Vagina (tissue), 2 donors: ENCODE data around the gene VWDE.

ENCODE experiments used
- POLR2A ChIP-seq, 2 donors: fragments of 450-650 bp; IDR thresholded peaks; one replicate each; pipeline ENCODE4 v1.6.1; 2017; ENCODE audit warnings: antibody characterized with exemption in 2 of 2, mild to moderate bottlenecking in 2 of 2, moderate library complexity in 2 of 2
- TF ChIP-seq, protein P1 (sequence below), 3 experiments: fragments of 450-650 bp in 2 of 3; fragments of 200-600 bp in 1 of 3; sonication (generic) in 1 of 3; IDR thresholded peaks; one replicate each; pipeline ENCODE4 v1.5.1; 2017 to 2019; ENCODE audit warnings: antibody characterized with exemption in 3 of 3, mild to moderate bottlenecking in 2 of 3, moderate library complexity in 2 of 3

- TF ChIP-seq, protein P1, sequence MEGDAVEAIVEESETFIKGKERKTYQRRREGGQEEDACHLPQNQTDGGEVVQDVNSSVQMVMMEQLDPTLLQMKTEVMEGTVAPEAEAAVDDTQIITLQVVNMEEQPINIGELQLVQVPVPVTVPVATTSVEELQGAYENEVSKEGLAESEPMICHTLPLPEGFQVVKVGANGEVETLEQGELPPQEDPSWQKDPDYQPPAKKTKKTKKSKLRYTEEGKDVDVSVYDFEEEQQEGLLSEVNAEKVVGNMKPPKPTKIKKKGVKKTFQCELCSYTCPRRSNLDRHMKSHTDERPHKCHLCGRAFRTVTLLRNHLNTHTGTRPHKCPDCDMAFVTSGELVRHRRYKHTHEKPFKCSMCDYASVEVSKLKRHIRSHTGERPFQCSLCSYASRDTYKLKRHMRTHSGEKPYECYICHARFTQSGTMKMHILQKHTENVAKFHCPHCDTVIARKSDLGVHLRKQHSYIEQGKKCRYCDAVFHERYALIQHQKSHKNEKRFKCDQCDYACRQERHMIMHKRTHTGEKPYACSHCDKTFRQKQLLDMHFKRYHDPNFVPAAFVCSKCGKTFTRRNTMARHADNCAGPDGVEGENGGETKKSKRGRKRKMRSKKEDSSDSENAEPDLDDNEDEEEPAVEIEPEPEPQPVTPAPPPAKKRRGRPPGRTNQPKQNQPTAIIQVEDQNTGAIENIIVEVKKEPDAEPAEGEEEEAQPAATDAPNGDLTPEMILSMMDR (IDR thresholded peaks at IDR 0.05): no peak
- TF ChIP-seq POLR2A (IDR thresholded peaks at IDR 0.05): no peak
Observed at GRCh38 chr7:12431886-12432556, 28.4 kb upstream of the VWDE start.
